Spleen (tissue), 11 donors: Measurements from ENCODE around the gene GKN1. TPM values are rescaled to one million over a fixed set of nuclear protein-coding genes. Genes with fewer than 3 reads are reported as not detected.

Experiments used
- DNase-seq: peaks from one replicate; pipeline ENCODE4 v3.0.0-alpha.2; 2020
- H3K27ac ChIP-seq, 8 donors: fragments of 200-600 bp; sonication (generic) in 7 of 8; 1 replicate in 4 of 8; 2 replicates in 4 of 8; pipeline versions ENCODE4 v1.5.0 to v1.8.0; 2016 to 2021; ENCODE audit warnings: inconsistent platforms in 4 of 8, mild to moderate bottlenecking in 4 of 8, moderate library complexity in 1 of 8
- H3K27me3 ChIP-seq, 7 donors: fragments of 200-600 bp; sonication (generic) in 6 of 7; replicated peaks in 1 of 7; 1 replicate in 4 of 7; 2 replicates in 3 of 7; pipeline versions ENCODE4 v1.5.0 to v1.8.0; 2016 to 2021; ENCODE audit warnings: inconsistent platforms in 3 of 7, mild to moderate bottlenecking in 1 of 7
- H3K36me3 ChIP-seq, 6 donors: fragments of 200-600 bp; sonication (generic) in 5 of 6; 1 replicate in 4 of 6; 2 replicates in 2 of 6; pipeline versions ENCODE4 v1.5.0 to v1.8.0; 2016 to 2021; ENCODE audit warnings: inconsistent platforms in 2 of 6
- H3K4me1 ChIP-seq, 6 donors: fragments of 200-600 bp; sonication (generic) in 5 of 6; 1 replicate in 3 of 6; 2 replicates in 3 of 6; pipeline versions ENCODE4 v1.5.0 to v1.8.0; 2016 to 2021; ENCODE audit warnings: inconsistent platforms in 3 of 6
- H3K4me3 ChIP-seq, 8 donors: fragments of 200-600 bp; sonication (generic) in 7 of 8; 1 replicate in 4 of 8; 2 replicates in 4 of 8; pipeline versions ENCODE4 v1.5.0 to v1.8.0; 2016 to 2021; ENCODE audit warnings: inconsistent platforms in 4 of 8, mild to moderate bottlenecking in 4 of 8, moderate library complexity in 2 of 8
- H3K9me3 ChIP-seq, 8 donors: fragments of 200-600 bp; sonication (generic) in 7 of 8; 1 replicate in 4 of 8; 2 replicates in 4 of 8; pipeline versions ENCODE4 v1.5.0 to v1.8.0; 2016 to 2021; ENCODE audit warnings: inconsistent platforms in 4 of 8
- CTCF ChIP-seq, 11 experiments: fragments of 200-600 bp in 7 of 11; fragments of 450-650 bp in 4 of 11; sonication (generic) in 4 of 11; IDR thresholded peaks in 8 of 11; conservative IDR thresholded peaks in 3 of 11; 1 replicate in 7 of 11; 2 replicates in 4 of 11; pipeline versions ENCODE4 v1.4.0 to v1.8.0; 2016 to 2021; ENCODE audit warnings: antibody characterized with exemption in 11 of 11, inconsistent platforms in 4 of 11, mild to moderate bottlenecking in 1 of 11
- POLR2A ChIP-seq, 3 donors: fragments of 450-650 bp; IDR thresholded peaks; one replicate each; pipeline ENCODE4 v1.5.1; 2017; ENCODE audit warnings: antibody characterized with exemption in 3 of 3, mild to moderate bottlenecking in 1 of 3
- POLR2AphosphoS5 ChIP-seq, 3 donors: sonication (generic); formaldehyde crosslinking; IDR thresholded peaks; one replicate each; pipeline ENCODE4 v1.5.1; 2017; ENCODE audit warnings: antibody characterized with exemption in 3 of 3
- WGBS, 5 donors: extraction: QIAGEN DNeasy Blood & Tissue Kit in 3 of 5; methylation state at CpG; one replicate each; pipeline versions ENCODE4 v1.1.5 to v1.1.7; 2013 to 2018; 5-methylcytosine and 5-hydroxymethylcytosine counted together
- intact Hi-C: fragments of 100-400 bp; cut with DNase I; formaldehyde crosslinking; loops from one replicate; pipeline ENCODE4 v1.15.0; 2023; ENCODE audit warnings: low total_unique reads
- polyA plus RNA-seq, 3 donors: library from polyadenylated mRNA; stranded (reverse); fragments of 200-250 nt; gene quantifications; one replicate each; pipeline ENCODE4 v1.2.1, GENCODE V29; 2013
- total RNA-seq, 7 donors: library from RNA; depleted of rRNA in 3 of 7; stranded (reverse); fragments of >200 nt in 3 of 7; fragmentation: NEBNext Ultra II Directional in 4 of 7; extraction: Animal tissue kit (Norgen Biotek cat#: 25700) in 4 of 7; gene quantifications; one replicate each; pipeline versions ENCODE4 v1.1.0 to v1.2.1, GENCODE V29; 2016 to 2021
- donor health status: healthy with polysubstance abuse.
- donor health status: DM: no; HTN: no; CAD: no; lungs with moderate emphysema.
- donor health status: DM: no; HTN: no; CAD: no.
- donor health status: Bipolar disorder and iron deficiency.
- donor health status: healthy.
- donor health status: DM: no; HTN: no; CAD: no.
- donor health status: DM: yes; HTN: yes; CAD: no.

GKN1 gene
- total and polyA plus RNA-seq, 10 donors = 0.28 TPM; not detected in 9

- 87 to 91% (median 90%) methylated on average over 8 of the region's 8 CpGs for WGBS, 5 donors
- H3K36me3 ChIP-seq = no peaks in the 10 kb centered on the region
- H3K9me3 ChIP-seq = no peaks in the 10 kb centered on the region
- H3K27ac ChIP-seq = no peak overlapping the region
- TF ChIP-seq CTCF (IDR thresholded peaks at IDR 0.05 in 8 of 11, conservative IDR thresholded peaks at IDR 0.05 in 3 of 11) (no peak), POLR2AphosphoS5 (IDR thresholded peaks at IDR 0.05) (no peak), POLR2A (IDR thresholded peaks at IDR 0.05) (no peak)
- H3K4me1 ChIP-seq = no peaks in the 10 kb centered on the region
- DNase-seq = no peak
- no peaks in the 10 kb centered on the region for H3K27me3 ChIP-seq
- H3K4me3 ChIP-seq = no peak overlapping the region
- intact Hi-C loops = no loop called here
Observed at GRCh38 chr2:68969736-68970490, 4.5 kb upstream of the GKN1 start.

- 82 to 90% (median 87%) methylated on average over 8 of the region's 8 CpGs for WGBS, 5 donors
Observed at GRCh38 chr2:68970566-68971265, 3.7 kb upstream of the GKN1 start.

GRCh38 chr2:68971591-68972231, 2.7 kb upstream of the GKN1 start:
- H3K4me3 ChIP-seq = no peak overlapping the region
- no peak overlapping the region for H3K27ac ChIP-seq
- intact Hi-C loops = no loop called here
- H3K27me3 ChIP-seq = no peaks in the 10 kb centered on the region
- no peak for DNase-seq
- WGBS, 5 donors = 48 to 77% (median 70%) methylated on average over 5 of the region's 5 CpGs
- TF ChIP-seq CTCF (IDR thresholded peaks at IDR 0.05 in 8 of 11, conservative IDR thresholded peaks at IDR 0.05 in 3 of 11) (no peak), POLR2A (IDR thresholded peaks at IDR 0.05) (no peak), POLR2AphosphoS5 (IDR thresholded peaks at IDR 0.05) (no peak)
- no peaks in the 10 kb centered on the region for H3K36me3 ChIP-seq
- no peaks in the 10 kb centered on the region for H3K9me3 ChIP-seq
- H3K4me1 ChIP-seq = no peaks in the 10 kb centered on the region

More at GRCh38 chr2:68970566-68971265, 3.7 kb upstream of the GKN1 start:
- H3K4me3 ChIP-seq = no peak overlapping the region
- H3K9me3 ChIP-seq = no peaks in the 10 kb centered on the region
- H3K27ac ChIP-seq = no peak overlapping the region
- no peak for TF ChIP-seq POLR2AphosphoS5 (IDR thresholded peaks at IDR 0.05)
- no peak for TF ChIP-seq CTCF (IDR thresholded peaks at IDR 0.05 in 8 of 11, conservative IDR thresholded peaks at IDR 0.05 in 3 of 11)
- TF ChIP-seq POLR2A (IDR thresholded peaks at IDR 0.05) = no peak
- H3K27me3 ChIP-seq = no peaks in the 10 kb centered on the region
- intact Hi-C loops = no loop called here
- H3K36me3 ChIP-seq = no peaks in the 10 kb centered on the region
- no peaks in the 10 kb centered on the region for H3K4me1 ChIP-seq
- DNase-seq = no peak
